PC-9 (cell line): ENCODE data around the gene DNTT.

Source experiments
- EZH2 ChIP-seq: fragments of 200-600 bp; sonication (generic); IDR thresholded peaks from 2 replicates; pipeline ENCODE4 v1.8.0; 2017; ENCODE audit warnings: antibody characterized with exemption, low read depth
- TF ChIP-seq, protein P1 (sequence below): fragments of 200-600 bp; sonication (generic); conservative IDR thresholded peaks from 2 replicates; pipeline ENCODE4 v1.6.1; 2017; ENCODE audit warnings: mixed run types, antibody characterized with exemption, mild to moderate bottlenecking, moderate library complexity

- TF ChIP-seq, protein P1, sequence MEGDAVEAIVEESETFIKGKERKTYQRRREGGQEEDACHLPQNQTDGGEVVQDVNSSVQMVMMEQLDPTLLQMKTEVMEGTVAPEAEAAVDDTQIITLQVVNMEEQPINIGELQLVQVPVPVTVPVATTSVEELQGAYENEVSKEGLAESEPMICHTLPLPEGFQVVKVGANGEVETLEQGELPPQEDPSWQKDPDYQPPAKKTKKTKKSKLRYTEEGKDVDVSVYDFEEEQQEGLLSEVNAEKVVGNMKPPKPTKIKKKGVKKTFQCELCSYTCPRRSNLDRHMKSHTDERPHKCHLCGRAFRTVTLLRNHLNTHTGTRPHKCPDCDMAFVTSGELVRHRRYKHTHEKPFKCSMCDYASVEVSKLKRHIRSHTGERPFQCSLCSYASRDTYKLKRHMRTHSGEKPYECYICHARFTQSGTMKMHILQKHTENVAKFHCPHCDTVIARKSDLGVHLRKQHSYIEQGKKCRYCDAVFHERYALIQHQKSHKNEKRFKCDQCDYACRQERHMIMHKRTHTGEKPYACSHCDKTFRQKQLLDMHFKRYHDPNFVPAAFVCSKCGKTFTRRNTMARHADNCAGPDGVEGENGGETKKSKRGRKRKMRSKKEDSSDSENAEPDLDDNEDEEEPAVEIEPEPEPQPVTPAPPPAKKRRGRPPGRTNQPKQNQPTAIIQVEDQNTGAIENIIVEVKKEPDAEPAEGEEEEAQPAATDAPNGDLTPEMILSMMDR: peak; percentile 85
- TF ChIP-seq EZH2: no peak
Observed at GRCh38 chr10:96374985-96375830, 71.0 kb downstream of the DNTT start.
